ENCODE data around the gene TPH2. TPM values are rescaled to one million over a fixed set of nuclear protein-coding genes. Genes with fewer than 3 reads are reported as not detected.

Gene TPH2
- total and polyA plus RNA-seq, 10 donors = 0.06 to 7.2 (median 1.5) TPM; not detected in 4

DNA sequence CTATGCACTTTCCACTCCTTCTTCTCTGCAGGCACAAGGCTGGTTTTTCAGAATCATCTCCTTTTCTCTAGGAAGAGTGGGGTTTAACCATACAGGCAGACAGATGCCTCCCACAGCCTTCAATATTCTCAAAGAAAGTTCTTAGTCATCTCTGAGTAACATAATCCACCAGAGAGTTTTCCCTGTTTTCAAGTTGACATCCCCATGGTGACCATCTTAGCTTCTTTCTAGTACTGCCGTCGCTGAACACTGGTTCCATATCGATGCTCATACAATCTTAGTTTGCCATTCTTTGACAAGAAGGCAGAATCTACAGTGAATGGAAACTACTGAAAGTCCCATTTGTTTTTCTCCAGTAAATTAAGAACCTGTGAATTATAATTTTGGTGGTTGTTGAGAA is 28.6 kb downstream of the TPH2 start:
- TF ChIP-seq POLR2AphosphoS5 (IDR thresholded peaks at IDR 0.05) (no peak), POLR2A (IDR thresholded peaks at IDR 0.05) (no peak)
- TF ChIP-seq, protein P1, sequence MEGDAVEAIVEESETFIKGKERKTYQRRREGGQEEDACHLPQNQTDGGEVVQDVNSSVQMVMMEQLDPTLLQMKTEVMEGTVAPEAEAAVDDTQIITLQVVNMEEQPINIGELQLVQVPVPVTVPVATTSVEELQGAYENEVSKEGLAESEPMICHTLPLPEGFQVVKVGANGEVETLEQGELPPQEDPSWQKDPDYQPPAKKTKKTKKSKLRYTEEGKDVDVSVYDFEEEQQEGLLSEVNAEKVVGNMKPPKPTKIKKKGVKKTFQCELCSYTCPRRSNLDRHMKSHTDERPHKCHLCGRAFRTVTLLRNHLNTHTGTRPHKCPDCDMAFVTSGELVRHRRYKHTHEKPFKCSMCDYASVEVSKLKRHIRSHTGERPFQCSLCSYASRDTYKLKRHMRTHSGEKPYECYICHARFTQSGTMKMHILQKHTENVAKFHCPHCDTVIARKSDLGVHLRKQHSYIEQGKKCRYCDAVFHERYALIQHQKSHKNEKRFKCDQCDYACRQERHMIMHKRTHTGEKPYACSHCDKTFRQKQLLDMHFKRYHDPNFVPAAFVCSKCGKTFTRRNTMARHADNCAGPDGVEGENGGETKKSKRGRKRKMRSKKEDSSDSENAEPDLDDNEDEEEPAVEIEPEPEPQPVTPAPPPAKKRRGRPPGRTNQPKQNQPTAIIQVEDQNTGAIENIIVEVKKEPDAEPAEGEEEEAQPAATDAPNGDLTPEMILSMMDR (IDR thresholded peaks at IDR 0.05 in 8 of 11, conservative IDR thresholded peaks at IDR 0.05 in 3 of 11) = no peak
- intact Hi-C loops (cut with DNase I; ENCODE audit: low total_unique reads) = no loop called here
- Histone ChIP-seq H3K9me3 (no peaks in the 10 kb centered on the region), H3K4me3 (no peak overlapping the region), H3K36me3 (no peaks in the 10 kb centered on the region), H3K27ac (no peak overlapping the region), H3K4me1 (no peaks in the 10 kb centered on the region), H3K27me3 (replicated peaks in 1 of 7) (peaks cover 0 to 7% (median 0%) of the 10 kb centered on the region in 7 donors)
- DNase-seq = no peak
- 84 to 94% (median 90%) methylated on average over 3 of the region's 3 CpGs for WGBS, 5 donors

DNA sequence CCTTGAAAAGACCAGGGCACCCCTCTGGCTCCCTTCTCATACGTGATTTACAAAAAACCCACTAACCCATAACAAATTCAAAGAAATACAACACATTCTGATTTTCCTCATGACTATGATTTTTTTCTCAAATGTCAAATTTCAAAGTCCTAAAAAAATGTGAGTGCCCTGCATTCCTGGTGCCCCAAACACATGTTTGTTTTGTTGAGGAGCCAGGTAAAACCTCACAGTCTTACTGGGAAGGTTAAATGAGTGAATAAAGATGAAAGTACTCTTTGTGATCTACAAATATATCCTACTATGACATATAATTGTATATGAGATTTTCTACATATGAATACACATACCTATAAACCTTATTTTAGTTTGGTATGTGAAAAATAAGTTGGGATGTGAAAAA is 30.7 kb downstream of the TPH2 start:
- TF ChIP-seq POLR2AphosphoS5 (IDR thresholded peaks at IDR 0.05) = no peak
- TF ChIP-seq, protein P1 (IDR thresholded peaks at IDR 0.05 in 8 of 11, conservative IDR thresholded peaks at IDR 0.05 in 3 of 11) = no peak
- TF ChIP-seq POLR2A (IDR thresholded peaks at IDR 0.05) = no peak
- DNase-seq = no peak
- H3K27ac ChIP-seq = no peak overlapping the region
- no peaks in the 10 kb centered on the region for H3K9me3 ChIP-seq
- H3K4me1 ChIP-seq = no peaks in the 10 kb centered on the region
- WGBS, 5 donors = 81 to 95% (median 93%) methylated on average over 1 of the region's 1 CpG
- intact Hi-C loops (cut with DNase I; ENCODE audit: low total_unique reads) = no loop called here
- H3K27me3 ChIP-seq (replicated peaks in 1 of 7) = peaks cover 0 to 7% (median 0%) of the 10 kb centered on the region in 7 donors
- H3K36me3 ChIP-seq = no peaks in the 10 kb centered on the region
- no peak overlapping the region for H3K4me3 ChIP-seq

DNA sequence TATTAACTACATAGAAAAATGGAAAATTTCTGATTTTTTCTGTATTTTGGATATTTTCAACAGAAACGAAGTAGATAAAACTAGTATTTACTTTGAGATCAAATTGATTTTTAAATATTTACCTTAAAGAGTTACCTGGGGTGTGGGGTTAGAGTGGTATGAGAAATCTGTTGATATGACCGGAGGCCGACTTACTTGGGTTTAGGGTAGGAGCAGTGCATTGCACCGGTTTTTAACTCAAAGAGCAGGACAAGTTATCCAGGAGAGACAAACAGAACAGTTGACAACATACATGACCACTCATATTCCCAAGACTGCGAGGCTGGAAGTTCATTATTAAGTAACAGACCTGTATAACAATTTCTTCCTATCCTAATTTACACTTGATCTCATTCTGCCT is 31.4 kb downstream of the TPH2 start:
- TF ChIP-seq, protein P1 (IDR thresholded peaks at IDR 0.05 in 8 of 11, conservative IDR thresholded peaks at IDR 0.05 in 3 of 11) = no peak
- TF ChIP-seq POLR2A (IDR thresholded peaks at IDR 0.05) = no peak
- no peak for TF ChIP-seq POLR2AphosphoS5 (IDR thresholded peaks at IDR 0.05)
- H3K36me3 ChIP-seq = no peaks in the 10 kb centered on the region
- 75 to 89% (median 80%) methylated on average over 5 of the region's 5 CpGs for WGBS, 5 donors

DNA sequence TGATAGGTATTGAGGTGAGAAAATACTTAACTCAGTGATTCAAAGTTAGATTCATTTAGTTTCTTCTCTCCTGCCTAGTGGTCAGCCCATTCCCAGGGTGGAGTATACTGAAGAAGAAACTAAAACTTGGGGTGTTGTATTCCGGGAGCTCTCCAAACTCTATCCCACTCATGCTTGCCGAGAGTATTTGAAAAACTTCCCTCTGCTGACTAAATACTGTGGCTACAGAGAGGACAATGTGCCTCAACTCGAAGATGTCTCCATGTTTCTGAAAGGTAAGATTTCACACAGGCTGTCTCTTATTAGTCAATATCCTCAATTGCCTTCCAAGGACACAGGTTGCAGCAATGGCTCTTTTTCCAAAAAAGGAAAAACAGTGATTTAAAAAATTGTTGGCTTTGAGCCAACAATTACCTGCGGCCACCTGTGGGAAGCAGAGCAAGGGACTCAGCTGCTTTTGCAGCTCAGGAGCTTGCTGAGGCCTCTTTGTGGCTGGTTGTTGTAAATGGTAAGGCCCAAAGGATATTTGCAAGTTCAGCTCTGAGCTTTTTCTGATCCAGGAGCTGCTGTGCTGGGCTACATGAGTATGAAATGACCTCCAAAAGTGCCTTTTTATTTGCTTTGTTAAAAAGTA is 33.9 kb downstream of the TPH2 start:
- Histone ChIP-seq H3K27me3 (replicated peaks in 1 of 7) (peaks cover 0 to 7% (median 0%) of the 10 kb centered on the region in 7 donors), H3K9me3 (no peaks in the 10 kb centered on the region), H3K27ac (no peak overlapping the region), H3K4me3 (no peak overlapping the region), H3K36me3 (no peaks in the 10 kb centered on the region), H3K4me1 (no peaks in the 10 kb centered on the region)
- TF ChIP-seq POLR2AphosphoS5 (IDR thresholded peaks at IDR 0.05) (no peak), POLR2A (IDR thresholded peaks at IDR 0.05) (no peak)
- 72 to 77% (median 73%) methylated on average over 4 of the region's 4 CpGs for WGBS, 5 donors
- DNase-seq = no peak
- intact Hi-C loops (cut with DNase I; ENCODE audit: low total_unique reads) = no loop called here

More for the DNA sequence above, 31.4 kb downstream of the TPH2 start:
- Histone ChIP-seq H3K27me3 (replicated peaks in 1 of 7) (peaks cover 0 to 7% (median 0%) of the 10 kb centered on the region in 7 donors), H3K4me1 (no peaks in the 10 kb centered on the region), H3K9me3 (no peaks in the 10 kb centered on the region), H3K4me3 (no peak overlapping the region), H3K27ac (no peak overlapping the region)
- intact Hi-C loops (cut with DNase I; ENCODE audit: low total_unique reads) = no loop called here
- DNase-seq = no peak
